GM12872 (cell line): ENCODE results near the gene SURF4.

Source experiments
- TF ChIP-seq, protein P1 (sequence below): IDR thresholded peaks from 3 replicates; pipeline ENCODE4 v1.5.1; 2011; ENCODE audit warnings: low read depth, mild to moderate bottlenecking, low read length, moderate library complexity; ENCODE audit not compliant: insufficient read depth

The SURF4 gene

DNA sequence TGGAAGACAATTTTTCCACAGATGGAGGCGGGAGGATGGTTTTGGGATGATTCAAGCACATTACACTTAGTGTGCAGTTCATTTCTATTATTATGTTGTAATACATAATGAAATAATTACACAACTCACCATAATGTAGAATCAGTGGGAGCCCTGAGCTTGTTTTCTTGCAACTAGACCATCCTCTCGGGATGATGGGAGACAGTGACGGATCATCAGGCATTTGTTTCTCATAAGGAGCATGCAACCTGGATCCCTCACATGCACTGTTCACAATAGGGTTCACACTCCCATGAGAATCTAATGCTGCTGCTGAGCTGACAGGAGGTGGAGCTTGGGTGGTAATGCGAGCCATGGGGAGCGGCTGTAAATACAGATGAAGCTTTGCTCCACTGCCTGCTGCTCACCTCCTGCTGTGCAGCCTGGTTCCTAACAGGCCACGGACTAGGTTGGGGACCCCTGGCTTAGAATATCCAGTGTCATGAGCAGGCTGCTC is 1.9 kb upstream of the SURF4 start:
- TF ChIP-seq, protein P1, sequence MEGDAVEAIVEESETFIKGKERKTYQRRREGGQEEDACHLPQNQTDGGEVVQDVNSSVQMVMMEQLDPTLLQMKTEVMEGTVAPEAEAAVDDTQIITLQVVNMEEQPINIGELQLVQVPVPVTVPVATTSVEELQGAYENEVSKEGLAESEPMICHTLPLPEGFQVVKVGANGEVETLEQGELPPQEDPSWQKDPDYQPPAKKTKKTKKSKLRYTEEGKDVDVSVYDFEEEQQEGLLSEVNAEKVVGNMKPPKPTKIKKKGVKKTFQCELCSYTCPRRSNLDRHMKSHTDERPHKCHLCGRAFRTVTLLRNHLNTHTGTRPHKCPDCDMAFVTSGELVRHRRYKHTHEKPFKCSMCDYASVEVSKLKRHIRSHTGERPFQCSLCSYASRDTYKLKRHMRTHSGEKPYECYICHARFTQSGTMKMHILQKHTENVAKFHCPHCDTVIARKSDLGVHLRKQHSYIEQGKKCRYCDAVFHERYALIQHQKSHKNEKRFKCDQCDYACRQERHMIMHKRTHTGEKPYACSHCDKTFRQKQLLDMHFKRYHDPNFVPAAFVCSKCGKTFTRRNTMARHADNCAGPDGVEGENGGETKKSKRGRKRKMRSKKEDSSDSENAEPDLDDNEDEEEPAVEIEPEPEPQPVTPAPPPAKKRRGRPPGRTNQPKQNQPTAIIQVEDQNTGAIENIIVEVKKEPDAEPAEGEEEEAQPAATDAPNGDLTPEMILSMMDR, result no peak

DNA sequence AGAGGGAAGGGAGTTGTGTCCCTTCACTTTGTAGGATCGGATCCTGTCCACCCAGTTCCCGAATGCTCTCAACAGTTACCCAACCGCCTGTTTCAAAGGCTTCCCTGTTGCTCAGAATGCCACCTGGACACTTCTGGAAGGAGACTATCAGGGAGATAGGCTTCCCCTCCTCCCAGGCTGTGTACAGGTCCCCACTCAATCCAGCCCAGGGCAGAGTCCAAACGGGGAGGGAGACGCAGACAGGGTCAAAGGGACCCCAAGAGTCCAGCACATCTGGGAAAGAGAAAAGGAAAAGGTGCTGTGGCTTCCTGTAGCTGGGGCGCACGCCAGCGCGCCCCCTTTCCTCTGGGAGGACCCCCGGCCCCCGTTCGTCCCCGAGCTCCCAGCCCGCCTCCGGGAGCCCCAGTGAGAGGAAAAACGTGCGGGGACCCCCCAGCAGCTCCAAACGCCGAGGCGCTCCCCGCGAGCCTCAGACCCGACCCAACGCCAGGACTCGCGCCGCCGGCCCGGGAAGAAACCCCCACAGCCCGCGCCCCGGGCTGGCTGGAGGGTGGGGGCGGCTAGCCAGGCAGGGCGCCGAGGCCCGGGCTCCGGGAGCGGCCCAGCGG is 640 bp downstream of the SURF4 start:
- TF ChIP-seq, protein P1, result peak; percentile 38; the same call in 1 of the 3 replicates

DNA sequence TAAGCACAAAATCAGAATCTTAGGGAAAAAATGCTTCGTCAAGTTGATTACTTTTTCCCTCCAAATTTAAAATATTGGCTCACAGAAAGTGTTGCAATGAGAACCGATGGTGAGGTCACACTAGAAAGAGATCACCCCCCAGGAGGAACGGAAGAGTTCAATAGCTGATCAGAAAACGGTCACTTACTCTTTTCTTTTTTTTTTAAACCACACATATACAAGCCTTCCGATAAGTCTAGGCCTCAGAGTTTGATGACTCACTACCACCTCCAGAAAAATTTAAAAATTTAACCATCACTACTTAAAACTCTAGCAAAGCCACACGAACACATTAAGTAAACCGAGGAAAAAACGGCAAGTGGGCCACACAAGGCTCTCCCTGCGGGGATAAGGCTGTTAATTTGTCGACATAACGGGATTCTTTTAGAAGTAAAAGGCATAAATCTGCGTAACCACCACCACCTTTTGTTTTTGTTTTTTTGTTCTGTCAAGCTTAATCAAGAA is 1.2 kb downstream of the SURF4 start:
- TF ChIP-seq, protein P1, result no peak

DNA sequence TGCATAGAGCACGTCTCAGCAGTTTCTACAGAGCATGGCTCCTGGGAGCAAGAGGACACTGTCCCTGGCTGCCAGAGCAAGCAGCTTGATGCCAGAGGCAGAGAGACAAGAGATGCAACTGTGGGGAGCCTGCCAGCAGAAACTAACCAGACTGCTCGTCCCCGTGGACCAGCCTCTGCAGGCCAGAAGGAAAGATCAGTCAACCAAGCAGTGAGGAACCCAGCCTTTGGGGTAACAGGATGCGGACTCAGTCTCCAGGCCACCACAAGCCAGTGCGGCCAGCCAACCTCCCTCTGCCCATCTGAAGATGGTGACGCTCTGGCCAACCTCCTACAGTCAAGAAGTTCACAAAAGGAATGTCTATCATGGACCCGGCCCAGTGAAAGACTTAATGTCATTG is 3.7 kb downstream of the SURF4 start:
- TF ChIP-seq, protein P1, result no peak

DNA sequence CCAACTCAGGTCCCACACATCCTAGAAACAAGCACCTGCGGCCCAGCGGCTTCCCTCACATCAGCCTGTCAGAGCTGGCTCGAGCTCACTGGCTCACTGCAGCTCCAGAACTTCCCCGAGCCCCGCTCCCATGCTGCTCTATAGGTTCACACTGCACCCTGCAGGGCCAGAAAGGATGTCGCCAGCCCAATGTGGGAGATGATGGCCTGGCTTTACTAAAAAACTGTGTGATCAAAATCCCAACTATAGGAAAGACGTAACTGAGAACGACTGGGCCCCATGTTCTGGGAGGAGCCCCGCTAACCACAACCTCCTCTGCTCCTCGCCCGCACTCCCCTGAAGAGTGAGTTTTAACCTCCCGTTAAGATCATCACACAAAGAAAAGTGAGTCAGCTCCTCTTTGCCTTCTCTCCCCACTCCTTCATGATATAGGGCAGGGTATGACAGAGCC is 4.6 kb downstream of the SURF4 start:
- TF ChIP-seq, protein P1, result no peak

DNA sequence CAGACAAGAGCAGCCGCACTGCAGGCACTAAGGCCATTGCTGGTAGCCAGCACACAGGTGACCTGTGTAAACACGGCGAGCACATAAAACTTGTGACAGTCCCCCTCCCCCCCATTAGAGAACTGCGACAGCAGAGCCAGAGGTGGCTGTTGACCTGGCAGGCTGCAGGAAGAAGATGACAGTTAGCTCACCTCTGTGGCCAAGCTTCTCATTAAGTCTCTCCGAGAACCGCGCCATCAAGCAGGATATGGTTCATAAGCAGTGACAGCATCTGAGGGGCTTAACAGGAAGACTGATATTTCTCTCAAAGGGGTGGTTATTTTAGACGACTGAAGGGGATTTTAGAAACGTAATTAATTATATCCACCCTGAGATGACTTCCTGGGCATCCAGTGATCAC is 5.2 kb downstream of the SURF4 start:
- TF ChIP-seq, protein P1, result no peak

DNA sequence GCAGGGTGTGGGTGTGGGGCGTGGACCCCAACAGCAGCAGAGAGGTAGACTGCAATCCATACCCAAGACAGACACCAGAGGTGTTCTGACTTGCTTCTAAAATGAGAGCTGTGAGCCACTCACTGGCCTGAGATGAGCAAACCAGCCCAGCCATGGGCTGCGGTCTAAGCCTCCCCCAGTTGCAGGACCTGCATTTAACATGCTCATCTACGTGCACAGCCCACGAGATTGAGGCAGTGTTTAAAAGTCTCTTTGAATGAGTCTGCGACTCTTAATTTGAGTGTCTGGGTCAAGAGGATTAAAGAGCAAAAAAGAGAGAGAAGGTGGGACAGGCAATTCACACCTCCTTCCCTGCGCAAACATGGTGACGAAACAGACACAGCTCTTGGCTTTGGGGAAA is 5.9 kb downstream of the SURF4 start:
- TF ChIP-seq, protein P1, result no peak
